ENCODE results near the gene CRHR2.
"Not testable (repeated sequence)": the region's sequence is repeated elsewhere in the genome, so short reads cannot be mapped to it uniquely, and the experiment has no call there.

The CRHR2 gene

DNA sequence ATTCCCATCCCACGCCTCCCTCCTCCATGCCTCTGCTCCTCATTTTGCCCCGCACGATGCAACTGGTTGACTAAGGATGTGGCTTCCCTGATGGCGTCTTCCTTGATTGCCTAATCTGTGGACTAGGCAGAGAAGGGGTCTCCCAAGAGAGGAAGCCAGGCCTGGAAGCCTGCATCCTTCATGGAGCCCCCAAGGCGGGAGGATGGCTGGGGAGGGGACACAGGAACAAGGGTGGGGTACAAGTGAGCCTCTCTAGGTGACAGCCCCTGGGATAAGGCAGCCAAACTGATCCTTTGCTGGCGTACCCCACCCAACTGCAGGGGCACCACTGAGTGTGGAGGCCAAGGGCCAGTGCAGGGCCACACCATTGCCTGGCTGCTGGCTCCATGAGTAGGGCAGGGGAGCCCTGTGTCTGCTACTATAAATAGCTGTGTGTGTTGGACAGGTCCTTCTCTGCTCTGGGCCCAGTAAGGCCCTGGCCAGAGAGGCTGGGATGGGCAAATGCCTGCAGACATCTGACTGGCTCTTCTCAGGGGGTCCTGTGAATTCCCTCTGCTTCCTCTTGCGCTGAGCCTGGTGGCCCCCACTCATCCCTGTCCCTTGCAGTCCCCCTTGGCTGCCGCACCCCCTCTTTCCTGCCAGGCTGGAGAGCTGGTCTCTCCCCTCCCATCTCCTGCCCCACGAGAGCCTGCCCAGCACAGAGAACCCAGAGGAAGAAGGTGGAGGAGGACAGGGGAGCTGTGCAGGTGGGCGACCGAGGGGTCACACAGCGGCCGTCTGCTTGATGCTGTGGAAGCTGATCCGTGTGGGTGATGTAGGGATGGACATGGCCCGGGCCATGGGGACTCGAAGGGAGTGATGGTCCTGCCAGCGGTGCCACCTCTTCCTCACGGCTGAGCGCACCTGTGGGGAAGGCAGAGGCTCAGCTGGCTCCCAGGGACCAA is 29.3 kb downstream of the CRHR2 start:
- no peak for DNase-seq

DNA sequence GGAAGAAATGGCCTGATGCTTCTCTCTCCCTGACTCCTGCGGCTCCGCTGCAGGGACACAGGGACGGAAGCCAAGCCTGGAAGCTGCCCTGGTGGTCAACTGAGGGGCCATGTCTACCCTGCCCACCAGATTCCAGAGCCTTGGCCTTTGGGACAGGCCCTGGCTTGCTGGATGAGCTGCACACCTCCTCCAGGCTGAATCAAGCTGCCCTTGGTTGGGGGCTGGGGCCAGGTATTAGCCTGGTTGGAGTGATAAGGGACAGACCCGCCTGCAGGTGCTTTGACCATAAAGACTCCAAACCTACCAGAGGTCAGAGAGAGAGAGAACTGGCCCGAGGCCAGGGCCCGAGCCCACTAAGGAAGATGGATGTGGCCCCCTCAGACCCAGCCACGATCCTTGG is 30.1 kb downstream of the CRHR2 start:
- DNase-seq = no peak

DNA sequence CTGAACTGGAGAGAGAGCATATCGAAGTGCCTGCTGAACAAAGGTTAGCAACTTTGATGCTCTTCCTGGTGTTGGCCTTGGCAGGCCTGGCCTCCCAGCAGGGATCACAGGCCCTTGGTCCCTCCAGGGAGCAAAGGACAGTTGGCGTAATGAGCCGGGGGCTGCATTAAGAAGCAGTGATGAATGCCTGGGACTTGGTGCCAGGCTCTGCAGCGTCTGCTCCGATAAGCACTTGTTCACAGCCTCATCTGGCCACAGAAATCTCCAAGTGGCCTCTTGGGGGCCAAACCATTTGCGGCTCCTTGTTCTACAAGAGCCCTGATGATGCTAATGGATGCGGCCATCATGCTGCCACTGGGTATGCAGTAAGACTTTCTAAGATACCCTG is 31.8 kb downstream of the CRHR2 start:
- peak; percentile 34 for DNase-seq

DNA sequence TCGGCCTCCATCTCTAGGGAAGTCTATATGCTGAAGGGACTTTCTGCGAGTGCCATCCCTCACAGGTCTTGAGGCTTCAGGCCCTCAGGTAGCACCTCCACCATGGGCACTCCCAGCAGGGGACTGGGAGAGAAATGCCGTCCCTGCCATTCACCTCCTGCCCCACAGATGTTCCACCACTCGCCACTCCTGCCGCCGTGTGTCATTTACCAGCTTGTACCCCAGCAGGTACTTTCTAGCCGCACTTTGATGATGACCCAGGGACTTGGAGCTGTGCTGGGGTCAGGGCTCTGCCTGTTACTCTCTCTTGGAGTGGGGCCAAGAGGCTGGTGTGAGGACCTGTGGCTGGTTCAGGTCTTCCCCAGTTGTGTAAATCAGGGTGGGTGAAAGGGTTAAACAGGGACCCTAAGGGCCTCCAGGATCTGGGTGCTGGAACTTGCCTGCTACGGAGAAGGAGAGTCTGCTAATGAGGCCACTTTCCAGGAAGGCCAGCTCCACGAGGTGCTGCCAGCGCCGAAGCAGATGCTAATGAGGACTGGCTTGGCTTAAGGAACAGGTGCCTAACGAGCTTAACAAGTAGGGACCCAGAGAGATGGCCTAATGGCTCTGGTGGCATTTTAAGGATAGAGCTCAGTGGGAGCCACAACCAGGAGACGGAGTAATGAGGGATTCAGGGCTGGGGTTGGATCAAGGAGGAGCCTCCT is 32.4 kb downstream of the CRHR2 start:
- no peak for DNase-seq

DNA sequence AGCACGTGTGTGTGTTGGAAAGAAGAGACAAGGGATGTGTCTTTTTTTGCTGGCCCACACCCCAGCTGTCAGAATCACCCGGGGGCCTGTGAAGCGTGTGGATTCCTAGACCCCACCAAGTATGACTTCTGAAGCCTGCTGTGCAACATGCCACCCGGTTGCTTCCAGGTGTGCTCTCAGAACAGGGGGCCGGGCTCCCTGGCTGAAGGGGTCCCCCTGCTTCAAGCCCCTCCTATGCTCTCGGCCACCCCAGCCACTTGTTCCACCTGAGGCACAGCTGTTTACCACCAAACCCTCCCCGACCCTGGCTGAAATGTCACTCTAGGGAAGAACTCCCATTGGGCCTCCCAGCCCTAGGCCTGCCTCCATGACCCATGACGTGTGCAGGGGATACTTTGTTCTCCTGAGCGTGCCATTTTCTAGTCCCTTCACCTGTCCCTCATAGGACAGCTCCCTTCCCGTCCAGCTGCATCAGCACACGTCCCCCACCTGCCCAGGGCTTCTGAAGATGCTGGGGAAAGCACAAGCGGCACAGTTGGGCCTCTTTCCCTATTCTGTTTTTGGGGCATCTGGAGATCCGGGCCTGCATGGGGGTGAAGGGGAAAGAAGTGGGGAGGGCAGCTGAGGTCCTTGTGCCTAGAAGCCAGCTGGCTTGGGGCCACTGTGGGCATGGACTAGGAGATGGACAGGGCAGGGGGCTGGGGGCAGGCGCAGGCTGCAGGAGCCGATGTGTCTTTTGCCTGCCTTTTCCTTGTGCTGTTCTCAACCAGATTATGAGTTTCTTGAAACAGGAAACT is 33.3 kb downstream of the CRHR2 start:
- DNase-seq = no peak

DNA sequence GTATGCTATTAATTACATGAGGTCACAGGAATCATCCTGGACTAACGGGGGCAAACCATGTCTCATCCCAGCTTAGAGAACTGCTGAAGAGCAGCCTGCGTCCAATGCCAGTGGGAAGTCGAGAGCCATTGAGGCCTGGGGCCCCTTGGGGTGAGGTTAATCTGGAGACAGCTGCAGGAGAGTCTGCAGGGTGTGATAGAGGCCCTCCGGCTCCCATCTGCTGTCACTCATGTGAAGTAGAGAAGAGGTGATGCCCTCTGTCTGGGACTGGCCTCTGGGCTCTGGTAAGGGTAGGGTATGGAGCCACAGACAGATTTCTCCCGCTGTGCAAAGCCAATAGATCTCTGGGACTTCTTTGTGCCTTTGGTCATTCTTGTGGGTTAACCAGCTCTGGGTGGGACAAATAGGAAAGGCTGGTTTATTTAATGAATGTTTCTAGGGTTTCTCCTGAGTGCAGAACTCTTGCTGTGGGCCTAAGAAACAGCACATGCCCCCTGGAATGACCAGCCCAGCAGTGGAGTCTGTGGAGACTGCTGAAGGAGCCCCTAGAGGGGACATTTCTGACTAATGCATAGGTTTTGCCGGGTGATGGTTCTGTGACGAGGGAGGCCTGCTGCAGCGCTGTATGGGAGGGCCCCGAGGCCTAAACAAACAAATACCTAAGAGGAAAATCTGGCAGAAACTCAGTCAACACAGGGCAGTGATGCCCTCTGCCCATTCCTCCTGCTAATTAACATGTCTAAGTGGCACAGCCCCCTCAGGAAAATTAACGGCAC is 34.5 kb downstream of the CRHR2 start:
- no peak for DNase-seq

DNA sequence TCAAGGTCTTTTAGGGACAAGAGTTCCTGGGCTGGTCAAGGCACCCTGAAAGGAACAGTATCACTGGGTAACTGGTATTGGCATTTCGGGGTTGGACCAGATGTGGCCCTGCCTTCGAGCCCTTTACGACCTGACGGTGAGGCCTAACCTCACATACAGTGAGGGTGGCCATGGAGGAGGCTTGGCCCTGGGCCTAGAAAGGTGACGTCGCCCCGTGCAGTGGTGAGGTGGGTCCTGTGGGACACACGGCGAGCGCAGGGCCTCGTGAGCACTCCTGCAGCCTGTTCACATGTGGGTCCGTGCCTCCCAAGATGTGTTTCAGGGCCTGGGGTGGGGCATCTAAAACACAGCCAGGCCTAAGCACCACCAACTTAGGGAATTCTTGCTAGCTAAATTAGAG is 36.1 kb downstream of the CRHR2 start:
- DNase-seq = no peak

DNA sequence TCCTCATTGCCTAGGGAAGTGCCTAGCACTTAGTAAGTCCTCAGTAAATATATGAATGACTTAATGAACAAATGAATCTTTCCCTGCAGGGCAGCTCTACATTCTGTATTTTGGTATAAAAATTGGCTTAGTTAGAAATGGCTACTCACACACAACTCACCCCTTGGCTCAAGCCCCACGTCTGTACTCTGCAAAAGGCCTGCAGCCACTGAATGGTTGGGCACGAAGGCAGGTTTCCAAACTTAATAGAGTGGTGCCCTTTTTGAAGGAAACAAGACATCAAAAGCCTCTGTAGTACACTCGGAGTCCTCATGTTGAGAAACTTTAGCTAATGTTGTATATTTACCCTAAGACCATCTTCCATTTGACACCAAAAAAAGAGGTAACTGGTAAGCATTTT is 36.6 kb downstream of the CRHR2 start:
- DNase-seq = no peak

DNA sequence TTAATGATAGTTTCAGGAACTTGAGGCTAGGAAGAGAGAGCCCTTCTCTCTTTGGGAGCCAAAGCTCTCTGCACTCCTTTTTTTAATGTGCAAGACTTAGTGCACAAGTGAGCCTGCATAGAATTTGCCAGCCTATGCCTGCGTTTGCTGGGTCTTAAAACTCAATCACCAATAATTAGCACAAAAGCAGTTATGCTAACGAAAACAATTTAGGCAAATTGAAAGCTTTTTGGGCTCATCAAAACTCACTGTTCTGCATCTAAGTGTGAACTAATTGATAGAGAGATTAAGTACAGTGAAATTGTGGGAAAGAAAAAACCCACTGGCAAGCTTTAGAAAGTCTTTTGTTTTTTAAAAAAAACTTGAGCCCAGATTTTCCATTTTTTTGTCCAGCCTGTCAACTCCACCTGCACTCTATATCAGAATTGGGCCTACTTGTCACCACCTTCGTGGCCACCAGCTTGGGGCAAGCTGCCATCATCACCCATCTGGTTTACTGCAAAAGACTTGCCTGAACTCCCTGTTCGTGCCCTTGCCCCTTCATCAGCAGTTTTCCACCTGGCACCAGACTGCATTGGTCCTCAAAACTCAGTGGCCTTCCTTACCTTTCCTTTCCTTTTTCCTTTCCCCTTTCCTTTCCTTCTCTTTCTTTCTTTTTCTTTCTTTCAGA is 37.8 kb downstream of the CRHR2 start:
- no peak for DNase-seq

DNA sequence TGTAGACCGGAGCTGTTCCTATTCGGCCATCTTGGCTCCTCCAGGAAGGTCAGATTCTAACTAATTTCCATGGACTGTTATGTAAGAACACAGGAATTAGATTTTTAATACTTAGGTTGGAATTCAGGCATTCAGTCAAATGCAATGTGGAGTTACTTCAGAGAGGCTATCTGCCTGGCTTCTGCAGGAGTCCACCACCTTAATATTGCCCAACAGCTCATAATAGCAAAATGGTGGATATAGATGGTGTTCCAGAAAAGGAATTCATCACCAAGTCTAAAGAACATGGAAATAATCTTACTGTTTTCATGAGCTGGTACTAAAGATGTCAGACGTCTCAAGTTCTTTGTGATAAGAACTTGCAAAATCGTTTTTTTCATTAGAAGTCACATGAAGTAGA is 39.5 kb downstream of the CRHR2 start:
- no peak for DNase-seq

DNA sequence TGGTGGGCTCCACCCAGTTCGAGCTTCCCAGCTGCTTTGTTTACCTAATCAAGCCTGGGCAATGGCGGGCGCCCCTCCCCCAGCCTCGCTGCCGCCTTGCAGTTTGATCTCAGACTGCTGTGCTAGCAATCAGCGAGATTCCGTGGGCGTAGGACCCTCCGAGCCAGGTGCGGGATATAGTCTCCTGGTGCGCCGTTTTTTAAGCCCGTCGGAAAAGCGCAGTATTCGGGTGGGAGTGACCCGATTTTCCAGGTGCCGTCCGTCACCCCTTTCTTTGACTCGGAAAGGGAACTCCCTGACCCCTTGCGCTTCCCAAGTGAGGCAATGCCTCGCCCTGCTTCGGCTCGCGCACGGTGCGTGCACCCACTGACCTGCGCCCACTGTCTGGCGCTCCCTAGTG is 39.9 kb downstream of the CRHR2 start:
- DNase-seq = not testable (repeated sequence)

DNA sequence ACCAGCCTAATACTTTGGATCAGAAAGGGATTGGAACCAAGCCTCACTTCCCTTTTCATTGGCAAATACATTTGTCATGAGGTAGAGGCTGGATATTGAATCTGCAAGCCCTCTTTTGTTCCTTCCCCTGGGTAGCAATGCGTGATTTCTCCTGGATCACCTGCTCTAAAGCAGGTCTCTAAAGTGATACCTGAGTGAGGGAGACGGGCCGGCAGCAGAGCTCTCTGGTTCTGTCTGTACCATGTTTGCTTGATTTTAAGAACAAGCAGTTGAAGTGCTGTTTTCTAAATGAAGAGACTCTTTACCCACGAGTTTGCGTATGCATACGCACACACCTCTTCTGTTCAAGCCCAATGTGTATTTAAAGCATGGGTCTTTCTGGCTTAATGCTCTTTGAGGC is 46.5 kb downstream of the CRHR2 start:
- no peak for DNase-seq

DNA sequence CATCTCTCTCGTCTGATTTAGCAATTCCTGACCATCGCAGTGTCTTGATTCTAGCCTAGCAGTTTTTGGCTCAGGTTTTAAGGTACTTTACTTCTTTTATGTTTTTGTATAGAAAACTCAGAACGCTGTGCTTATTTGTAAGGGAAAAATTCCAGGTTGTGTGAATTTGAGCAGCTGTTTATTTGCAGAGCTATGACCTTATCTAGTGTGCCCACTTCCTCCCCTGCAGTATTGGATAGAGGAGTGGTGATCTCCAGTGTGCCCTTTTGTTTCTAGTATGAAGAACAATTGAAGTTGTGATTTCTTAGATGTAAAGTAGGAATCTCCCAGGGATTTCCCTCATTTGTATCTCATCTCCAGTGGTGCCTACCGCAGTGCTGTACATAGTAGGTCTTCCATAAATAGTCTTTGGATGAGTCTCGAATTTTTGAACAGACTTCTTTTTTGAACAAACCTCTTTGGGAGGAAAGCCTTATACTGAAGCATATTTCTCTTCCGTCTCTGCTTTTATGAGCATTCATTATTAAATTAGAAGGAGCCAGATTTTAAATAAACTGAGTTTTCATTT is 47.5 kb downstream of the CRHR2 start:
- DNase-seq = no peak

DNA sequence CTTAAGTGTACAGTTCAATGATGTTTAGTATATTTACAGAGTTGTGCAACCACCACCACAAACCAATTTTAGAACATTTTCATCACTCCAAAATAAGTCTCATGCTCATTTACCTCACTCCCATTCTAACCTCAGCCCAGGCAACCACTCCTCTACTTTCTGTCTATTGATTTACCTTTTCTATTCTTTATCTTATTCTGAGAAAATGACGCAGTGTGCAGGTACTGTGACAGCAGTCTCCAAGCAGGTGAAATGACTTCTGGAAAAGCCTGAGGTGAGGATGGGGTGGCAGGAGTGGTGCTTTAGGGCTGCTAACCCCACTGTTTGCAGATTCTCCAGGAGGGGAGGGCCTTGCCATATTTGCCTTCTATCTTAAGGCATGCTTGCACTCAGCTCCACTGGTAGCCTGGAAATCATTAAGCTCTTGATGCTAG is 48.0 kb downstream of the CRHR2 start:
- no peak for DNase-seq

DNA sequence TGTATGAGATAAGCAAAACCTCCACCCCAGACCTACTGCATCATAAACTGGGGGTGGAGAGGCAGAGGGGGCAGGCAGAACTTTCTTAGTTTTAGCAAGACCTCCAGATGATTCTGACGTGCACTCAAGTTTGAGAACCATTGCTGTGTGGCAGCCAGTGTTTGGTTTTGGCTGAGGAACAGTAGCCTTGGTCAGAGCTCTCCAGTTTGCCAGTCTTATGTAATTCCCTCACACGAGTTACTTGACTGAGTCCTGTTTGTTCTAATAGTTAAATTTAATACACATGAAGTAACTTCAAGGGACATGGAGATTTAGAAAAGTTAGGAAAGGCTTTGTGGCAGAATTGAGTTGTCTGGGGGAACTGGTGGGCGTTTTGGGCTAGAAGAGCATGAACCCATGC is 49.0 kb downstream of the CRHR2 start:
- DNase-seq = no peak

DNA sequence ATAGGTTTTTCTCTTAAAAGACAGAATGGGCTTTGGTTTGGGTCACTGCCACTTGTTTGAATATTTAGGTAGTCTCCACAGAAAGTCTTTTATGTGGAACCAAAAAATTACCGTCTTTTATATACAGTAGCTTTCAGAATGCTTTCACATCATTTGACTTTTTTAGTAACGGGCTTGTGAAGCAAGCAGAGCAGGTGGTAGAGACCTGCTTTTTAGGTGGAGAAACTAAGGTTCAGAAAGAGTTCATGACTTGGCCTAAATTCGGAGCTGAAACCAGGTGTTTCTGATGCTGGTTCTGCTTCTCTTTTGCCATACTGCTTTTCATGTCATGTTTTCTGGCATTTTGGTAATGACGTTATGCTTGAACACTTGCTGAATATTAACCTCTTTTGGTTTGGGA is 51.3 kb downstream of the CRHR2 start:
- no peak for DNase-seq

DNA sequence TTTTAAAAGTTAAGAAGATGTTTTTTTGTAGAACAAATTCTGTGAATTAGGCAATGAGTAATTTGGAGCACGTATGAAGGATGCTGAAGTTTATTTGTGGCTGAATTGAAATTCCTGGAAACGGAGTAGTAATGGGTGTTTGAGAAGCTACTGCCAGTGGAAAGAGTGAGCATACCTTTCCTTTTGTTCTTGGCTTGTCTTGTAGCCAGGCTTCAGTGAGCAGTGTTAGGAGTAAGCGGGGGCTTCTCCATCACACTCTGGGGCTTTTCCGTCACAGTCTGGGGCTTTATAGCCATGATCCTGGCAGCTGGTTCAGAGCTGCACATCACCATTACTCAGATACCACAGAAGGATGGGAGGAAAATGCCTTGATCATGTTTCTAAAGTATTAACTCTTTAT is 55.2 kb downstream of the CRHR2 start:
- no peak for DNase-seq

DNA sequence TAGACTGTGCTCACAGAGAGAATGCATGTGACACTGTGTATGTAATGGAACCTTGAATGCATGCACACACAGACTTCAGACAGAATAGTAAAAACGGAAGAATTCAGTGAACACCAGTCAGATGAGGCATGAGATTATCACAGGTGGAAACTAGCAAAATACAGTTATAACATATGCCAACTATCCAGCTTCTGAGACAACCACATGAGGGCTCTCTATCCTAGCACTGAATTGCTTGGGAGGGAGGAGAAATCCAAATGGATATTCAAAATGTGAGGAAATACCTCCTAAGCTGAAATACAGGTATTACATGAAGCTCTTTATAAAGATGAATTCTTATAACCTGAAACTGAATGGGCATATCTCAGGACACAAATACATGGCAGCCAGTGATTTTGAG is 57.0 kb downstream of the CRHR2 start:
- DNase-seq = peak; percentile 28

DNA sequence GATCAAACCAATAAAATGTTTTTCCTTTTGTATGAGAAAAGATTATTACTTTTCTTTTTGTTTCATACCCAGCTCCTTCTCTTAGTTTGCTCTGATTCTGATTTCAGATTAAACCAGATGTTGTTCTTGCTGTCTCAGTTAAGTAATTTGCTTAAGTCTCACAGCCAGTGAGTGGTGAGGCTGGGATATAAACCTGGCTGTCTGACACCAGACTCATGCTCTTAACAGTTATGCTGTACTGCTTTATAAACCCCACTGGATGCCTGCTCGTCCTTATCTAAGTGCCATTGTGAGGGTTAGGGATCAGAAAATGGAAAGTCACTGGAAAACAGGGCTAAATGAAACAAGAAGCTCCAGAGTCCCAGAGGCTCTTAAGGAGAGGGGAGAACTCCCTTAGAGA is 63.3 kb downstream of the CRHR2 start:
- DNase-seq = no peak

DNA sequence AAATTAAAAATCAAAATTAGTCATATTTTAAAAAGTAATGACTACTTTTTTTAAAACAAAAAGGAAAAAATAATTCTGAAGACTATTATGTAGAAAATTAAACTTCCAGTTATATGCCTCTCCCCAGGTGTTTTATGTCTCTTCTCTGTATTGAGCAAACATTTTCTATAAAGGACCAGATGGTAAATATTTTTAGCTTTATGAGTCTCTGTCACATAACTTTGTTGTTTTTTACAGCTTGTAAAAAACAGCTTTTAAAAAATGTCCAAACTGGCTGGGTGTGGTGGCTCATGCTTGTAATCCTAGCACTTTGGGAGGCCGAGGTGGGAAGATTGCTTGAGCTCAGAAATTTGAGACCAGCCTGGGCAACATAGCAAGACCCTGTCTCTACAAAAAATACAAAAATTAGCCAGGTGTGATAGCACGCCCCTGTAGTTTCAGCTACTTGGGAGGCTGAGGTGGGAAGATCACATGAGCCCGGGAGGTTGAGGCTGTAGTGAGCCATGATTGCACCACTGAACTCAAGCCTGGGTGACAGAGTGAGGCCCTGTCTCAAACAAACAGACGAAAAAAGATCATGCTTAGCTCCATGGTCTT is 64.1 kb downstream of the CRHR2 start:
- DNase-seq = no peak

DNA sequence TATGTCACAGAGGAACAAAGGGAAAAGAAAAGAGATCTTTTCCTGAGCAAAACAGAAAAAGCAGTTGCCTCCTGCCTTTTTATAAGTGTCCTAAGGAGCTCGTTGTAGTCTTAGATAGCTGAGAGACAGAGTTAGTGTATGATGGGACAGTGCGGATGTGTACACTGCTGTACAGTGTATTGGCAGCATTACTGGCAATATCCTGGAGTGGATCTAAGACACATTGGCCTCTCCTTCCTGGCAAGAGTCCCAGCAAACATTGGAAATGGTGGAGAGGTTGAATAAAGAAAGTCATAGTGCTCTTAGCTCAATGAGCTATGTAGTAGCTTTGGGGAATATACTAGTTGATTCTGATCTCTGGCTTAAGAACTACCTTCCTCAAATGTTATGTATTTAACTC is 64.9 kb downstream of the CRHR2 start:
- no peak for DNase-seq

Measured in NCI-H2171 treated with DMSO at 0.1 percent for 48 hours (cell line).